GM21619 (cell line): ENCODE measurements around the gene COL4A1.

ENCODE experiments used
- ATAC-seq: cut with Tn5 transposase; IDR thresholded peaks from one replicate; pipeline ENCODE4 v1.9.1; 2021; ENCODE audit not compliant: unreplicated experiment

Gene COL4A1

DNA sequence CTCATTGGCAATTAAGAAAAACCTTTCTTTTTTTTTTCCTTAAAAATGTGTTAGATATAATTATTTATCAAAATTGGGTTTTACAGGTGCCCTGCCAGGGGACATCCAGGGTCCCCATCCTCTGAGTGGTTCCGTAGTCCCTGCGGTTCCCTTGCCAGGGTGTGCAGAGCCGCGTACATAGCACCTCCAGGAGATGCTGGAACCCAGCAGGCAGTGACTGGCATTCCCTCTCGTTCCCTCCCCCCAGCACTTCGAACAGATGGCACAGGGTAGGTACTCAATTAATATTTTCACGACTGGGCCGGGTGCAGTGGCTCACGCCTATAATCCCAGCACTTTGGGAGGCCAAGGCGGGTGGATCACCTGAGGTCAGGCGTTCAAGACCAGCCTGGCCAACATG is 82.0 kb downstream of the COL4A1 start:
- ATAC-seq = no peak

DNA sequence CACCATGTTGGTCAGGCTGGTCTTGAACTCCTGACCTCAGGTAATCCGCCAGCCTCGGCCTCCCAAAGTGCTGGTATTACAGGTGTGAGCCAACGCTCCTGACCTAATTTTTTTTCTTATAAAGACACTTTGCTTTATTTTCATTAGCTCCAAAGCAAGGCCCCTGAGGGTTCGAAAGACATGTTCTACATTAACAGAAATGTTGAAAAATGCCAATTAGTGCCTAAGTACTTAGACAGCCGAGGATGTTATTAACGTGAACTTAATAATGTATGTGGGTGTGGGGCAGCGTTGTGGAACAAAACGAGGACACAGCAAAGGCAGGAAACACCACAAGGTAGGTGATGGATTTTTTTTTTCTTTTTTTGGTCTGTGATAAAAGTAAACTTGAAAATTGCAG is 82.4 kb downstream of the COL4A1 start:
- ATAC-seq = no peak

DNA sequence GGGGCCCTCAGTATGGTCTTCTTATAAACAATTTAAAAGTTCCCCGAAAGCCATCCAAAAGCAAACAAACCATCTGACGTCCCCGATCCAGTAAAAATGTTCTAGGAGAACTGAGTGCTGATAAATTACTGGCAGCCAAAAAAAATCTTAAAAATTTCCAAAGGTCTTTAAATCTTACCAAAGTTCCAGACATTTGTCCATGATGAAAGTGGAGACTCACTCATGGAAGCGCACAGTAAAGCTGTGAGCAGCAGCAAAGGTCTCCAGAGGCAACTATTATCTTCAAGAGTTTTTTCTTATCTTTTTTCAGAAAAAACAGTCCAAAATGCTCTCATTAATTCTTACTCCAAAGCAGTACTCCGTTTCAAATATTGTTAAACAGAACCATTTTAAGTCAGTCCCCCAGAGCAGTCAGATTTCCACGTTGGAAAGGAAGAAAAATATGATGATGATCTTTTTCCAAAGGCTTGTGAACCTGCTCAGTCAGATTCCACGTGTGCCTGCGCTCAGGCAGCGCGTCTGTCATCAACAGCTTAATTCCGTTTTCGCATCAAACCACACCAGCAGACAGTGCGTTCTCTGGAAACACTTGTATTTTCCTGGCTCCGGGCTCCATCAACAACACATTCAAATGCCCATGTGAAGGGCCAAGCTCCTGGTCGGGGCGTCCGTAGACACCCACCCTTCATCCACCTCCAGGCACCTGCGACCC is 85.4 kb downstream of the COL4A1 start:
- no peak for ATAC-seq

DNA sequence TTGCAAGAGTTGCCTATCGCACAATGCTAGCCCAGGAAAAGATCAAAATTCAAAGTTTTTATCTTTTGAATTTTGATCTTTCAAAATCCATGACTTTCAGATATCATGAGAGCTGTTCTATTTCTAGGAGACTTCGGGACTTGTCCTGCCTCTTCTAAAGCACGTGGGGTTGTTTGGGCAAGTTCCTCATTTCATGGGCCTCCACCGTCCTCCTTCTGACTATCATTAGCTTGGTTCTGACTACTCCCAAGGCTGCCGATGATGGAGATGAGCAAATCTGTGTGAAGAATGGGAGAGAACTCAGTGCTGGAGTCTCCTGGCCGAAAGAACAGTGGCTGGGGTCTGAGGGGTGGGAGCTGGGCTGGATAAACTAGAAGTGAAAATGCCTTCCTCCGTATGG is 86.5 kb downstream of the COL4A1 start:
- no peak for ATAC-seq

DNA sequence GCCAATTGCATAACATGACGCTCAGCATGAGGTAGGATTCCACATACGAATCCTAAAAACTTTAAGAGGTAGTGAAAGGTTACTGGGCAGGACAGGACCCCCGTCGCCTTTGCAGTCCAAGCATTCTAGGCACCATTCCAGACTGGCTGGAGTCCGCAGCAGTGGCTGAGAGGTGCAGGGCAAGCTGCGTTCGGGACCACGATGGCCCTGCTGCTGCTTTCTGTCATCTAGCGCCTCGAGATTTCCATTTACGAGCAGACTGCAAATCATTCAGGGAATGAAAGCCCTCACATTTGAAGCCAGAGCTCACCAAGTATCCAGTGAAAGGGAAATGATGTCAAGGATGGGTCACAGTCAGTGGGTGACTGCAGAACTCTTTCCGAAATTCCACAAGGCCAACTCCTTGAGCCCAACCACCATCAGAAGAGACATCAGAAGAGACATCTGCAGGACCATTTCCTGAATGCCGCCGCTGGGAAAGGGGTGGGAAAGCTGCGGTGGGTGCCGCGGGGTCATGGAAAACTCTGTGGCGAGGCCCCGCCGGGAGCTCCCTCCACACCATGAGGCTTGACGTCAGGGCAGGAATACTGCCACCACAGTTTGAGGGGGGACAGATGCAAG is 88.3 kb downstream of the COL4A1 start:
- ATAC-seq = no peak

DNA sequence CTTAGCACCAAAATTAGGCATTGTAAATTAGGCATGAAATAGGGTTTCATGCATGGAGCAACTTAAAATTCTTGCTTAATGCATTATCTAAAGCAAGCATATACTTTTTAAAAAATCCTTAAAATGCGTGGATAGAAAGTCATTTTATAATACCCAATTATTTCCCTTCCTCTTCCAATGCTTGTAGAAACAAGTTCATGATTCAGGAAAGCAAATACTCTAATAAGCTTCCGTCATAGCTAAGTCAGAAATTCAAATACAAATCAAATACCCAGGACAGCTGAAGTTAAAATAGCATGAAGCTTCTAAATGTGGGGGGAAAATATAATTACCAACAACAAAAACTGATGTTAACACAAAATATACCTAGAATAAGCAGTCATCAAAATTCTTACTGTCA is 89.1 kb downstream of the COL4A1 start:
- ATAC-seq = no peak

- ATAC-seq = no peak
Measured at GRCh38 chr13:110217085-110217484, 89.9 kb downstream of the COL4A1 start.

DNA sequence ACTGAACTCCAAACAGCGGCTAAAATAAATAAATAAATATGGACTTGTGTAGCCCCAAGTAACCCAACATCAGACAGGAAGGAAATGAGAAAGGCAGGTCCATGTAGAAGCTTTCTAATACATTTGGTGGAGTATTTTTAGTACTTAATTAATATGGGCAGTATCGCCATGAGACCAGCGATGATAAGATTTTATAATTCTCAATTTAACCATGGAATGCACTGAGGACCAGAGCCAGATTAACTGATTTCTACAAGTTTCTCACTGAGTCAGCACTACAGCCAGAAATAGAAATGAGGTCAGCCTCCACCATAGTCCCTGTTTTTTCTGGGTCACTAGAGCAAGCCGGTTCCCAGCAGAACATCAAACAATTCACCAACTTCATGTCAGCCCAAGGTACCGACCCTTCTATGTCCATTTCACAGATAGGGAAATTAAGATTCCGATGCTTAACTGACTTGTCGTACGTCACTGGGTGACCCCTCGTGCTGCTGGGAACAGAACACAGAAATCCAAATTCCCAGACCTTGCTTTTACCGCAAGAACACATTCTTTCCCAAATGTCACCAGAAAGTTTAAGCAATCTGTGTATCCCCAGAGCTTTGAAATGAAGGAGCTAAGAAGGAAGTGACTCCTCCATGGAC is 90.4 kb downstream of the COL4A1 start:
- no peak for ATAC-seq

DNA sequence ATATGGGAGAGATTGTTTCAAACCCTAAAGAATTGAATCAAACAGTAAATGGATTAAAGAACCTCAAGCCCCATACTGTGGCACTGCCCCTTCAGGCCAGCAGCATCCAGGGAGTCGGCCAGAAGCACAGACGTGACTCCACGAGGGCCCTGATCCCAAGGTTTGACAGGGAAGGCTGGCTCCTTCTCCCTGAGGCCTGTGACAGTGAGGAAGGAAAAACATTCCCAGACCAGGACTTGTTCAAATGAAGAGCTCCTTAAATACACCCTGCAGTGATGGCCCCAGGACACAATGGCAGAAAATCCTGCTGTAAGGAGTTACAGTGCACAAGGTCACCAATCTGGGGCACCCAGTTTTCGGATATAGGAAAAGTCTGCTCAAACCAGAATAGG is 91.0 kb downstream of the COL4A1 start:
- ATAC-seq = no peak

DNA sequence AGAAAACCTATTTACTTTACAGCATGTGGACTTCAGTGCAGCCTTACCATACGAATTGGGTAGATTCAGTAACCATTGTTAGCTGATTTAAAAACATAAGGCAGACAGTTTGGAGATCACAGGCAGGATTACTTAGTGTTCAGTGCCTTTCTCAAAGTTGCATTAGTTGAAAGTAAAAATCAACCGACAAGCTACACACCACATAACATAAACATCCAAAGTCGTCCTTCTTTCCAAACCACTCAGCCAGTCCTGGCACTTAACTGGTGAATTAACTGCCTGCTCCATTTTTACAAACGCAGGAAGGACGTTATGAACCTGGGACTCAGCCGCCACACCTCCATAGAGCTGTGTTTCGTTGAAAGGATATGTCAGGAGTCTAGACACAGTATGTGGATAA is 91.4 kb downstream of the COL4A1 start:
- ATAC-seq = no peak

DNA sequence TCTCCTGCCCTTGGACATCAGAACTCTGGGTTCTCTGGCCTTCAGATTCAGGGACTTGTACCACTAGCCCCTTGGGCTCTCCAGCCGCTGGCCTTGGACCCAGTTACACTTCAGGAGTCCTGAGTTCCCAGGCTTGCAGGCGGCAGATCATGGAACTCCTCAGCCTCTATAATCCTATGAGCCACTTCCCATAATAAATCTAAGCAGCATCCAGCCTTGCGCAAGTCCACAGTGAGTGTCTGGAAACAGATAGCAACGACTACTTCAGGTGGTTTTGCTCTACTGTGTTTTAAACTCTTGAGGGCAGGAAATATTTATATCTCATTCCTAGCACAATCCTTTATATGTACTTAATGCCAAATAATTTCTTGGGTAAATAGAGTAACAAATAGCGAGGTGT is 92.3 kb downstream of the COL4A1 start:
- no peak for ATAC-seq

DNA sequence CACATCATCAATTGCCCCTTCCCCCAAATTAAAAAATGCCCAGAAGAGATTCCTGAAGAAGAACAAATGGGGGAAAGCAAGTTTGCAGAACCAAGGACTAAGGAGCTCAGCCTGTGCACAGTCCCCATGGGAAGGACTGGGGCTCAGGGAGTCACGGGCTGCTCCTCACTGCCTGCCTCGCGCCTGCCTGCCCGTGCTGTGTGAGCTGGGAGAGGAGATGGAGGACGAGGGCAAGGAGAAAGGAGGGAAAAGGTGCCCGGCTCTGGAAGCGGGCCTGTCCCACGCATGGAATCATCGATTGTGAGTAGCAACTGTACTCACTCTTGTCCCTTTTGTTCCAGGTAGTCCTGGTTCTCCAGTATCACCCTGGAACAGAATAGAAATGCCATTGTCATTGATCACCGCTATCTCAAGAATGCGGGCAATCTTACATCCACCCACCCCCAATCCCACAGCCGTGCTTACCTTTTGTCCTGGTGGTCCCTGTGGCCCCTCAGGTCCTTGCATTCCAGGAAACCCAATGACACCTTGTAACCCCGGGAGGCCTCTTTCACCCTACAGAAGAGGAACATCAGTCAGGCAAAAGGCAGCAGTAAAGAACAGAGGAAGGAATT is 93.4 kb downstream of the COL4A1 start:
- ATAC-seq = no peak

- ATAC-seq = no peak
Measured at GRCh38 chr13:110212529-110212928, 94.4 kb downstream of the COL4A1 start.

DNA sequence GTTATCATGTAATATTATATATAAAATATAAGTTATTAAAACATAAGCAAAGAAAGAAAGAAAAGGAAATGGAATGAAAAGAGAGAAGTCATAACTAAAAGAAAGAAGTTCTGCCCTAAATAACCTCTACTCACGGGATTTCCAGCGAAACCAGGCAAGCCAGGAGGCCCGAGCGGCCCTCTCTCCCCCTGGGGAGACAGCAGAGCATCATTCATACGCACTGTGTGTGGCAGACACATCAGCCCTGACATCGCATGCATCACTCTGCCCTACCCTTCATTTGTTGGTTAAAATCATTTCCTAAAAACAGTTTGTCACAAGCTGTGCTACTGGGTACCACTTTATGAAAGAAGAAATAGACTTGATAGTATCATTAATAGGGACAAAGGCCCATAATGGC is 95.2 kb downstream of the COL4A1 start:
- no peak for ATAC-seq

DNA sequence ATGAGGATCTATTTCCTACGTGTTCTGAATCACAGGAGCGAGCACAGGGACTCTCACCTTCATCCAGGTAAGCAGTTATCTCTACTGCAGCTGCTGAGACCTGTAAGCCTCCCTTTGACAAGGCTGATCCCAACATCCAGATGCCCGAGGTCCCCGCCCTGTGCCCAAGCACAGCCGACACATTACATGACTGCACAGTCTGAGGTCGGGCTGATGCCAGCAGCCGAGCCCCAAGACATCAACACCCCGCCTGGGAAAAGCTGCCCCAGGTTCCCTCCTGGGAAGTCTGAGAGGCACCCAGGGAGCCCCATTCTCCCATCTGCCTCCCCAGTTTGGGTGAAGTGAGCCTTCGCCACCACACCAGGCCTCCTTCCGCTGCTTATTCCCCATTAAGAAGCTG is 95.9 kb downstream of the COL4A1 start:
- no peak for ATAC-seq

DNA sequence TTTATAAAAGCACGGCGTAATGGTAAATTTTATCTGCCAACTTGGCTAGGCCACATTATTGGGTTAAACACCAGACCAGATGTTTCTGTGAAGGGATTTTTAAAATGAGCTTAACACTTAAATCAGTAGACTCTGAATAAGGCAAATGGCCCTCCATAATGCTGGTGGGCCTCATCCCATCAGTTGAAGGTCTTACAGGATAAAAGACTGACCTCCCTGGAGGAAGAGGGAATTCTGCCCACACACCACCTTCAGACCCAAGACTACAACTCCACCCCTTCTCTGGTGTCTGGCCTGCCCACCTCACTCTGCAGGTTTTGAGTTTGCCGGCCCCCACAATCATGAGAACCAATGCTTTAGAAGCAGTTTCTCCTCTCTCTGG is 96.4 kb downstream of the COL4A1 start:
- no peak for ATAC-seq

DNA sequence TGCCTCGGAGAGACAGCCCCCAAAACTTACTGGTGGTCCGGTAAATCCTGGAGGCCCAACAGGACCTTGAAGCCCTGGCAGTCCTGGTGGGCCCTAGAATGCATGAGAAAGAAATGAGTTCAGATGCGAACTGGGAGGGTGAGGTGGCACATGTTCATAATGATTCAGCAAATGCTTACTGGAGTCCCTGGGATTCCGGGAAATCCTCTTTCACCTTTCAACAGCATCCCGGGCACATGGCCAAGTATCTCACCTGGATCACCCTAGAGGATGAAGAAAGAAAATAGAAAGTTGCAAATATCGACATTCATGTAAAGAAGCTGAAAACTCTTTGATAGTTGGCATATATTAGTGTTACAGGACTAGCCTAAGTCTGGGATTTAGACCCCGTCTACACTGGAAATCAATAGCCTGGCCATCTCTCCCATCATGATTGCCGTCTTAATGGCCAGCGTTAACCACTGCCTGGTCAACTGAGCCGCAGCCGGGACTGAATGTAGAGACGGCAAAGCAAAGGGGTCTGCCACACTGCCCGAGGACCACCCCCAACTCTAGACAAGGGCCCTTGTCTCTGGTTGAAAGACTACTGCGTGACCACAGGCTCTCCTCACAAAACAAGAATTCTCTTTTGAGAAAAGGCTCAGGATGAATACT is 96.9 kb downstream of the COL4A1 start:
- no peak for ATAC-seq

DNA sequence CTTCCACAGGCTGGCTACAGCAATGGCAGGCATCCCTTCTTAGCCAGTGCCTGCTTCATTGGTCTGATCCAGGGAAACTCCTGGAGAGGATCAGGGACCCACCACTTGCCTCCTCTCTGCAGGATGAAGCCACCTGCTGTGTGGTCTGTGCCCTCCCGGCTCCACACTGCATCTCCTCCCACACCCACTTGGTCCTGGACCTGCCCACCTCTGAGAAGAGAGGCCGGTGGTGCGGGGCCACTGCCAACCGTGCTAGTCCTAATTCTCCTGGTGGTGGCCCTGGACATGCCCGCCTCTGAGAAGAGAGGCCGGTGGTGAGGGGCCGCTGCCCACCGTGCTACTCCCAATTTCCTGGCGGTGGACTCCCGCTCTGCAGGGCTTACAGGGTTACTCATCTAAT is 98.8 kb downstream of the COL4A1 start:
- ATAC-seq = no peak

DNA sequence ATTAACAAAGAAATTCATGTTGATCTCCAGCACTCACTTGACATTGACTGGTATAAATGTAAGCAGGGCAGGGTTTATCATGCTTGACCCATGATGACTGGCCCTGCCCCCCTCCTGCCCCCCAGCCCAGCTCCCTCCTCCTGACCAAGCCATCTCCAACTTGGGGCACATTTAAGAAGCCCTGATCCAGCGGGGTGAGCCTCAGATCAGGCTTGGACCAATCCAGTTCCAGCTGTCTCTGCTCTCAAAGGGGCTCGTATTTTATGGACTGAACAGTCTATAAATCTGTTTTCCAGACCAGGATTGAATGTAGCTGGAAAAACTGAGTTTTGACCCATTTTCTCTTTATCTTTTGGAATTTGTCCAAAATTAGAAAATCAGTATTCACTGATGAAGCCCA is 100.0 kb downstream of the COL4A1 start:
- ATAC-seq = no peak

DNA sequence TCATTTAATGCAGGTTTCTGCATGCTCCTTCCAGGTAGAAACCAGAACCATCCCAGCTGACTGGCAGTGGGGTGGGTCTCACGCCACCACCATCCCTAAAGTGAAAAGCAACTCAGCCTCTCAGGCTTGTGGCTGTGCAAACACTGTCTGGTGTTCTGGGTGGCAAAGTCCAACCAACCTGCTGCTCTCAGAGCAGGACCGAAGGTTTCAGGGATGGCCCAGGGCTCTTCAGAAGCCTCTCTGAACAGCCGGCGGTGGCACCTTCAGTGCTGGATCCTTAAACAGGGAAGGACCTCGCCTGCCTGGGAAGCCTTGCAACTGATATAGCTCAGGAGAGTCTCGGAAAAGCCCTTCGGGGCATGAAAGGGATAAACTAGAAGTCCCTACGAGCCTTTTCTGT is 100.8 kb downstream of the COL4A1 start:
- ATAC-seq = no peak

DNA sequence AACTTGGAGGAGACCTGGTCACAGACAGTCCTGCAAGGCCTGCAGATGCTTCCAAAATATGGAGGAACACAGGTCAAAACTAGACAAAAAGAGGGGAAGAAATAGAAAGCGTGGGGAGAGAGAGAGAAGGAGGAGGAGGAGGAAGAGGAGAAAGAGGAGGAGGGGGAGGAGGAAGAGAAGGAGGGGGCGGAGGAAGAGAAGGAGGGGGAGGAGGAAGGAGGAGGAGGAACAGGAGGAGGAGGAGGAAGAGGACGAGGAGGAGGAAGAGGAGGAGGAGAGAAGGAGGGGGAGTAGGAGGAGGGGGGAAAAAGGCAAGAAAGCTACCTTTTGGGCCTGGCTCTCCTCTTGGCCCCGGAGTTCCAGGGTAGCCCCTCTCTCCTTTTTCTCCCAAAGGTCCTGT is 105.8 kb downstream of the COL4A1 start:
- ATAC-seq = no peak
